Caco-2 (cell line): ENCODE results near the gene RXFP3. TPM values are rescaled to one million over a fixed set of nuclear protein-coding genes. Genes with fewer than 3 reads are reported as not detected.

ENCODE experiments used
- BruUV-seq: library from RNA; stranded (reverse); fragments of 400-500 nt; replicated peaks from 2 replicates; lab custom pipeline; 2021; lab: Mats Ljungman, UMichigan
- CTCF ChIA-PET: fragments of 300-600 bp; sonication (Branson Sonifier 250); formaldehyde crosslinking; loops from one replicate; lab custom pipeline; 2022; ENCODE audit warnings: antibody characterized with exemption; lab: Charles Lee
- POLR2A ChIA-PET: fragments of 300-600 bp; sonication (Branson Sonifier 250); formaldehyde crosslinking; loops from one replicate; lab custom pipeline; 2022; ENCODE audit warnings: antibody characterized with exemption; lab: Charles Lee
- DNase-seq, 2 experiments: peaks; one replicate each; pipeline versions ENCODE4 v3.0.0 to v3.0.0-alpha.2; 2020 to 2022
- H3K27me3 ChIP-seq: replicated peaks from 2 replicates; pipeline ENCODE4 v1.6.0; 2011; ENCODE audit warnings: low read length; ENCODE audit not compliant: control insufficient read depth, insufficient read depth
- H3K36me3 ChIP-seq: 2 replicates; pipeline ENCODE4 v1.5.1; 2011; ENCODE audit warnings: low read length; ENCODE audit not compliant: control insufficient read depth, insufficient read depth
- H3K4me1 ChIP-seq: fragments of 250-450 bp; sonication (Bioruptor Pico); 2 replicates; pipeline ENCODE4 v1.5.1; 2020; ENCODE audit warnings: mild to moderate bottlenecking
- H3K4me3 ChIP-seq: 2 replicates; pipeline ENCODE4 v1.5.1; 2011; ENCODE audit warnings: low read depth, mild to moderate bottlenecking, control low read depth, low read length
- H3K9me3 ChIP-seq: fragments of 250-450 bp; sonication (Bioruptor Pico); 2 replicates; pipeline ENCODE4 v1.5.1; 2020; ENCODE audit warnings: mild to moderate bottlenecking, moderate library complexity
- H3K27ac Mint-ChIP-seq: one replicate; pipeline ENCODE4 v1.8.0; 2022; ENCODE audit warnings: mixed read lengths; ENCODE audit not compliant: unreplicated experiment
- H3K27me3 Mint-ChIP-seq: one replicate; pipeline ENCODE4 v1.8.0; 2022; ENCODE audit warnings: mixed read lengths; ENCODE audit not compliant: insufficient read depth, unreplicated experiment
- H3K36me3 Mint-ChIP-seq: one replicate; pipeline ENCODE4 v1.8.0; 2022; ENCODE audit warnings: mild to moderate bottlenecking, mixed read lengths; ENCODE audit not compliant: insufficient read depth, unreplicated experiment
- H3K4me1 Mint-ChIP-seq: one replicate; pipeline ENCODE4 v1.8.0; 2022; ENCODE audit warnings: low read depth, mixed read lengths; ENCODE audit not compliant: unreplicated experiment
- H3K4me3 Mint-ChIP-seq: one replicate; pipeline ENCODE4 v1.8.0; 2022; ENCODE audit warnings: mild to moderate bottlenecking, moderate library complexity, mixed read lengths; ENCODE audit not compliant: unreplicated experiment
- H3K9me3 Mint-ChIP-seq: one replicate; pipeline ENCODE4 v1.8.0; 2022; ENCODE audit warnings: mixed read lengths; ENCODE audit not compliant: unreplicated experiment
- CTCF ChIP-seq, 2 experiments: fragments of 200-600 bp in 1 of 2; IDR thresholded peaks; 1 replicate in 1 of 2; 2 replicates in 1 of 2; pipeline versions ENCODE4 v1.5.1 to v1.8.0; 2011 to 2022; ENCODE audit warnings: antibody characterized with exemption in 1 of 2, control low read depth in 1 of 2, inconsistent platforms in 1 of 2, low read depth in 1 of 2, low read length in 1 of 2, mild to moderate bottlenecking in 1 of 2, moderate library complexity in 1 of 2; ENCODE audit not compliant: insufficient read depth in 1 of 2, severe bottlenecking in 1 of 2, unreplicated experiment in 1 of 2
- intact Hi-C: fragments of 100-400 bp; cut with micrococcal nuclease; formaldehyde crosslinking; loops from one replicate; pipeline ENCODE4 v1.10.0; 2022; ENCODE audit not compliant: unreplicated experiment
- total RNA-seq: library from RNA; stranded (reverse); gene quantifications from 2 replicates; pipeline ENCODE4 v1.2.3, GENCODE V29; 2022

RXFP3 gene
- total RNA-seq, 1 experiment from 2014 or later = not detected

GRCh38 chr5:33892620-33893137, 43.5 kb upstream of the RXFP3 start:
- POLR2A ChIA-PET = no interaction called here
- Histone ChIP-seq H3K36me3 (no peaks in the 10 kb centered on the region), H3K4me3 (no peak overlapping the region), H3K27me3 (no peaks in the 10 kb centered on the region), H3K9me3 (no peaks in the 10 kb centered on the region), H3K4me1 (no peaks in the 10 kb centered on the region)
- Mint-ChIP-seq H3K36me3 (no peaks in the 10 kb centered on the region), H3K4me3 (no peak overlapping the region), H3K27me3 (peaks cover 9% of the 10 kb centered on the region), H3K27ac (no peak overlapping the region), H3K9me3 (no peaks in the 10 kb centered on the region), H3K4me1 (no peaks in the 10 kb centered on the region)
- CTCF ChIA-PET = no interaction called here
- intact Hi-C loops = no loop called here
- BruUV-seq = no TSS peak
- TF ChIP-seq CTCF (IDR thresholded peaks at IDR 0.05; ENCODE audit: insufficient read depth in 1 of 2, low read depth in 1 of 2, low read length in 1 of 2, severe bottlenecking in 1 of 2, unreplicated experiment in 1 of 2) = no peak
- no peak for DNase-seq

GRCh38 chr5:33894566-33894965, 41.6 kb upstream of the RXFP3 start:
- POLR2A ChIA-PET = no interaction called here
- BruUV-seq = no TSS peak

GRCh38 chr5:33901156-33901555, 35.0 kb upstream of the RXFP3 start:
- Mint-ChIP-seq H3K27me3 (peaks cover 9% of the 10 kb centered on the region), H3K27ac (no peak overlapping the region), H3K9me3 (peaks cover 20% of the 10 kb centered on the region), H3K4me1 (no peaks in the 10 kb centered on the region), H3K4me3 (no peak overlapping the region), H3K36me3 (no peaks in the 10 kb centered on the region)
- Histone ChIP-seq H3K36me3 (no peaks in the 10 kb centered on the region), H3K4me3 (no peak overlapping the region), H3K27me3 (no peaks in the 10 kb centered on the region), H3K4me1 (no peaks in the 10 kb centered on the region), H3K9me3 (0 out of 2 replicates have a peak, but pooled peaks cover 13% of the 10 kb centered on the region)
- ChIA-PET POLR2A (no interaction called here), CTCF (interaction anchor here (1.0 kb wide), 1 partner anchor 465 kb away, joined by 3 read pairs; no protein-coding TSS in a partner anchor)
- no TSS peak for BruUV-seq
- TF ChIP-seq CTCF (IDR thresholded peaks at IDR 0.05; ENCODE audit: insufficient read depth in 1 of 2, low read depth in 1 of 2, low read length in 1 of 2, severe bottlenecking in 1 of 2, unreplicated experiment in 1 of 2) = no peak
- DNase-seq = no peak
- intact Hi-C loops = no loop called here

More at GRCh38 chr5:33894566-33894965, 41.6 kb upstream of the RXFP3 start:
- H3K27ac Mint-ChIP-seq = no peak overlapping the region
- no peak overlapping the region for H3K4me3 Mint-ChIP-seq
- no peaks in the 10 kb centered on the region for H3K9me3 Mint-ChIP-seq
- H3K36me3 Mint-ChIP-seq = no peaks in the 10 kb centered on the region
- TF ChIP-seq CTCF (IDR thresholded peaks at IDR 0.05; ENCODE audit: insufficient read depth in 1 of 2, low read depth in 1 of 2, low read length in 1 of 2, severe bottlenecking in 1 of 2, unreplicated experiment in 1 of 2) = no peak
- no peaks in the 10 kb centered on the region for H3K4me1 ChIP-seq
- no peaks in the 10 kb centered on the region for H3K4me1 Mint-ChIP-seq
- no peaks in the 10 kb centered on the region for H3K27me3 ChIP-seq
- H3K9me3 ChIP-seq = no peaks in the 10 kb centered on the region
- H3K36me3 ChIP-seq = no peaks in the 10 kb centered on the region
- no peak overlapping the region for H3K4me3 ChIP-seq
- intact Hi-C loops = no loop called here
- CTCF ChIA-PET = no interaction called here
- peaks cover 12% of the 10 kb centered on the region for H3K27me3 Mint-ChIP-seq
- no peak for DNase-seq
